ENCODE results near the gene SLC35F1.
"Not testable (repeated sequence)": the region's sequence is repeated elsewhere in the genome, so short reads cannot be mapped to it uniquely, and the experiment has no call there.

SLC35F1 gene

DNA sequence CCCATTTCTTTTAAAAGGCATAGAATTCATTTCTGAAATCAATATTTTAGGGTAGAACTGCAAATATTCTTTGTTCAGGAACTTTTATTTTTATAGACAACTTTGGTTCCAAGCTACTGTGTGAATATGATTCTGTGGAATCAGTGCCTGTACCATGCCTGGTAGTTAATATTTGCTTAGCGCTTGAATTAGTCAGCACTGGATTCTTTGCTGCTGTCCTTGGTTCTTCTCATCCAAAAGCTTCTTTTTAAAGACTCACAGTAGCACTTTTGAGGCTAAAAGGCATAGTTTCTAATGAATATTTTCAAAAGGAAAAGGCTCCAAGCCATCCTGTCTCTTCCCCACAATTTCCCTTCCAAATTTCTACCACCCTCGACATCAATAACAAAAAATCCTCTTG lies 109.5 kb downstream of the SLC35F1 start:
- no peak for DNase-seq

DNA sequence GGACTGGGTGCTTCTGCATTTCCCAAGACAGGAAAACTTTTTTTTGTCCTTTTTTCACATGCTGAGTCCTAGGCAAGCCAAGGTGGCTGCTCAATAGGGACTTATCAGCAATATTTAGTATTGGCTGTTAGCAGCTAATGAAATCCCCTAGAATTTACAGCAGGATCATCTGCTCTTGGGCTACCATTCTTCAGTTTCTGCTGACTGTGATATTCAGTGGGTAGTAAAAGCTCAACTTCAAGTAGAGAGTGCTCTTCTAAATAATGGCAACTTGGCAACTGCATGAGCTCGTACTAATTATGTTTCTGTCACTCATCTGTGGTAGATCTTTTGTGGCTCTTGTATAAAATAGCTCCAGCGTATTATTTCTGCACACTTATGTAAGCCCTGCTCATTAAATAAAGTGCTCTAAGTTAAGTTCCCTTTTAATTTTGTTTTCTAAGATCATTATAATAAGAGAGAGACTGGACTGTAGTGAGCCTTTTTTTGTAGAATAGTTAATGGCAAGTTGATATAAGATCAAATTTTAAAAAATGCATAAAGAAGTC lies 110.3 kb downstream of the SLC35F1 start:
- no peak for DNase-seq

DNA sequence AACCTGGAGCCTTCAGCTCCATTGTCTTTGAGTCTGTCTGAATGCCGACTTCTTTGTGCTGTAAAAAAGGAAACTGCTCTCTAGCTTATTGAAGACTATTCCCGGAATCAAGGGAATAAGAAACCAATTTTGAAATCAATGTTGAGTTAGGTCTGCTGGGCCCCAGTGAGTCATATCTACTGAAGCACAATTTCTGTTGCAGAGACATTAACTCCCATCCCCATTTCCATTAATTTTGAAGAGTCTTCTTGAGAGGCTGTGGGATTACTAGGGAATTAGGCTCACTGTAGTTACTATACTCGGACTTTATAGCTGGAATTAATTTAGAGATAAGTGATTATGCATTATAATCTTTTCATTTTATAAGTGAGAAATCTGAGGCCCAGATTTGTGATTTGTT lies 116.7 kb downstream of the SLC35F1 start:
- DNase-seq: no peak

DNA sequence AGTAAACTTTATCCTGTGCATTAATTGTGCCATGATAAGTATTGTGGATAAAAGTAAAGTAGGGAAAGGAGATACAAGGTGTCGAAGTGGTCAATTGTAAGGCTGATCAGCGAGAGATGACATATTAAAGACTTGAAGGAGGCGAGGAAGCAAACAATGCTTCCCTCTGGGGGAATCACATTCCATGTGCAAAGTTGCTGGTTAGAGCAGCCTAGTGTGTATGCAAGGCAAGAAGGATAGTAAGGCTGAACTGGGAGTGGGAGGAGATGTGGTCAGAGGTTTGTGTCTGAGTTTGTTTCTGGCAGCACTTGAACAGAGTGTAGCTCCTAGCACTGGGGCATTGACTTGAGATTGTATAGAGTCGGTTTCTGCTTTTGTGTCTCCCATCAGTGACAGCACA lies 122.9 kb downstream of the SLC35F1 start:
- no peak for DNase-seq

DNA sequence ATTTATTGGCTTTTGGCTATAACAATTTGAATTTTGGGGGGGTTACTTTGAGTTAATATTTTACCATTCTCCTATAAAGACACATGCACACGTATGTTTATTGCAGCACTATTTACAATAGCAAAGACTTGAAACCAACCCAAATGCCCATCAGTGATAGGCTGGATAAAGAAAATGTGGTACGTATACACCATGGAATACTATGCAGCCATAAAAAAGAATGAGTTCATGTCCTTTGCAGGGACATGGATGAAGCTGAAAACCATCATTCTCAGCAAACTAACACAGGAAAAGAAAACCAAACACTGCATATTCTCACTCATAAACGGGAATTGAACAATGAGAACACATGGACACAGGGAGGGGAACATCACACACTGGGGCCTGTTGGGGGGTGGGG lies 130.4 kb downstream of the SLC35F1 start:
- DNase-seq: not testable (repeated sequence)

DNA sequence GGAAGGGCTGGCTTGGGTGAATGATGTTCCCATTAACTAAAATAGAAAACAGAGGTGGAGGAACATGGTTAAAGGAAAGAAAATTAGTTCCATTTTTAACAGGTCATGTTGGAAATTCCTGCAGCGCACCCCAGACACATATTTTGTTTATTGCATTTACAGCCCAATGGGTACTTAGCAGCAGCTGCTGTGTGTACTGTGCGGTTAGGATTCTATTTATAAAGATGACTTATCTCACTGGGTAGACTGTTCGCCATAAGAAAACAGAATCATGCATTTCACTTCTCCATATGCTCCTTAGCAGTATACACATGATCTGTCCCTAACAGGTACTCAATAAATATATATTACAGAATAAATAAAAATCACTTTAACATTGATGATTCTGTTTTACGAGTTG lies 135.8 kb downstream of the SLC35F1 start:
- DNase-seq: no peak

DNA sequence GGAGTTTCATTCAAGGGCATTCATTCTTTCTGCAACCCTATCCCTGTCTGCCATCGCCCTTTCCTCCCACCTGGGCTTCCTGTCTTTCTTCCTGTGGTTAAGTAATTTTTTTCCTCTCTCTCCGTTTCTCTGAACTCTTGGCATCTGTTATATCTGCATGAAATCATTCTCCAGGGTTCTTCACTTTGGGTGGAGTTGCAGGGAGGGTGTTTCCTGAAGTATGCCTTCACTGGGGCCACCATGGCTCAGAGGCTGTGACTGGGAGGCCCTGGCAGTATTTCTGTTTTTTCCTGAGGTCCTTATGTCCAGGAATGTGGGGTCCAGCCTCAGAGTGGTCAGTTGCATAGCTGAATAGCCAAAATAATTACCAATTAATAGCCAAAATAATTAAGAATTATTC lies 137.2 kb downstream of the SLC35F1 start:
- no peak for DNase-seq

DNA sequence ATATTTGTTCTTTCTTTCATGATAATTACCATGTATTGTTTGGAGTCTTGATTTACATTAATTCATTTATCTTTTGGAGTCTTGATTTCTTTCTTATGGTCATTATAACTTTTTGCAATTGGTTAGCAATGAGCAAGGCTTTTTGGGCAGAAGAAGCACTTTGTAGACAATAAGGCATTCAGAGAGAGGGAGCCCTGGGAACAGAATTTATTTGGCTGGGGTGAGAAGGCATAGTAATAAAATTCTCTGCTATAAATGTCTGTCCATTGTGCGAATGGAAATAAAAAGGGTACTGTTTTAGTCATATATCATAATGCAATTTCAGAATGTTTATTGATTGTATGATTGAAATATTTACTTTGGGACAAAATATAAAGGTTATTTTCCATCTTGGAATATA lies 147.0 kb downstream of the SLC35F1 start:
- no peak for DNase-seq

DNA sequence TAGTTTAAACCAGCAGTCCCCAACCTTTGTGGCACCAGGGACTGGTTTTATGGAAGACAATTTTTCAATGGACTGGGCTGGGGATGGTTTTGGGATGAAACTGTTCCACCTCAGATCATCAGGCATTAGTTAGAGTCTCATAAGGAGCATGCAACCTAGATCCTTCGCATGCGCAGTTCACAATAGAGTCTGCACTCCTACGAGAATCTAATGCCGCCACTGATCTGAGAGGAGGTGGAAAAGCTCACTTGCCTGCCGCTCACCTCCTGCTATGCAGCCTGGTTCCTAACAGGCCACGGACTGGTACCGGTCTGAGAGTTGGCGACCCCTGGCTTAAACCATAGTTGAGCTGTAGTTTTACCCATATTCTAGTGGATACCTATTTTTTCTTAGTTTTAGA lies 154.6 kb downstream of the SLC35F1 start:
- DNase-seq: no peak

DNA sequence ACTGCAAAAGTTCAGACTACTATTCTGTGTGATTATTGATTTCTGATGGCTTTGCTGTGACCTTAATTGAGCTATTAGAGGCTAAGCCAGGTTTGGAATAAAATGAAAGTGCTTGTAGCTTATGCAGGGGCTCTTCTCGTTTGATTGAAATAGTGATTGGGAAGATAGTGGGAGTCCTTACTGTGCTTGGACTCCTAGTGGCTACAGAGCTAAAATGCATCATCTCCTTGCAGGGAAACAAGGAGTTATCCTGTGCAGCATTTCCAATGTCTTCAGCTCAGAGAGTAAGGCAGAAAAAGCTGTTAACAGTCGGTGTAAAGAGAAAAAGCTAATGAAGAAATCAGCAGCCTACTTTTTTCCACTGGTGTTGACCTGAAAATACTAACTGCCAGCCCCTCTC lies 173.5 kb downstream of the SLC35F1 start:
- no peak for DNase-seq

DNA sequence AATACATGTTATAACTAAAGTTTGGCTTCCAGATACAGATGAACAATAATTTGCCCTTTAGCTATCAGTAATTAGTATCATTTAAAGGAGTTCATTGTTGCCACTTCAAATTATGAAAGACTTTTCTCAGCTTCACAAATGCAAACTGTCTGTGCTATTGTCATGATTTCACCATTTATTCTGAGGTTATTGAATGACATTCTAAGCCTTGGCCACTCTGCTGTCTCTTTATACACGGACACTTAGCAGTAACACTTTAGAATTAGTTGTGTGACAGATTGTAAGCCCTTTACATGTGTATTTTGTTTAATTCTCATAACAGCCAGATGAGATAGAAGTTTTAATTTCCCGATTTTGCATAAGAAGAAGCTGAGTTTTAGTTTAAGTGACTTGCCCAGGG lies 176.6 kb downstream of the SLC35F1 start:
- no peak for DNase-seq

DNA sequence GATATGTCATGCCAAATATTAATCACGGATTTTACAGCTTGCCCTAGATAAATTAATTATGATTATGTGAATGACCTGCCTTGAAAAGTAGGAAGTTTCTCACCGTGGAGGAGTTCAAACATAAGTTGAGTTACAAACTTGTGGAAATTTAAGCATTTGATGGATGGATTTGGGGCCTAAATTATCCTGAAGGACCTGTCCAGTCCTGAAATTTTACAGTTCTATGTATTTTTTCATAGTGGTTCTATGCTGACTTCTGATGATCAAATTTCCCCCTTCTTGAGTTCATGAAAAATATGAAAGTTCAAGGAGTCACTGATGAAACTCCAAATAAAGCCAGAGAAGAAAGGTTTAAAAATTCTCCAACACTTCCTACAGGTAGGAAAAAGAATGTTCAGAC lies 178.6 kb downstream of the SLC35F1 start:
- no peak for DNase-seq

DNA sequence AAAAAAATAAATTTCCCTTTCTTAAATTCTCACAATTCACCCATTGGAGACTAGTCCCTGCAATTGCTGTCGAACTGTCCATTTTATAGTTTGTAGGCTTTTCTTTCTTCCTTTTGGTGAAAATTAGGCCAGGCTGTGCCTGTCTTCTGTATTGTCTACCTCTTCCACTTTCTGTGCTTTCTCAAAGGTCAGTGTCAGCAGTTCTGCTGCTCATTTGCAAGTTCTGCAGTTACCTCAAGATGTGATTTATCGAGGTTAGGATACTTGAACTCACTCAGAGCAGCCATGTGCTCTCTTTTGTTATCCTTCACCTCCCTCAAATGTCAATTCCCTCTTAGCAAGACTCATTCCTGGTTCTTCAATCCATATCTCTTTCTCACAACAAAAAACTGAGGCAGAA lies 179.1 kb downstream of the SLC35F1 start:
- DNase-seq: no peak

DNA sequence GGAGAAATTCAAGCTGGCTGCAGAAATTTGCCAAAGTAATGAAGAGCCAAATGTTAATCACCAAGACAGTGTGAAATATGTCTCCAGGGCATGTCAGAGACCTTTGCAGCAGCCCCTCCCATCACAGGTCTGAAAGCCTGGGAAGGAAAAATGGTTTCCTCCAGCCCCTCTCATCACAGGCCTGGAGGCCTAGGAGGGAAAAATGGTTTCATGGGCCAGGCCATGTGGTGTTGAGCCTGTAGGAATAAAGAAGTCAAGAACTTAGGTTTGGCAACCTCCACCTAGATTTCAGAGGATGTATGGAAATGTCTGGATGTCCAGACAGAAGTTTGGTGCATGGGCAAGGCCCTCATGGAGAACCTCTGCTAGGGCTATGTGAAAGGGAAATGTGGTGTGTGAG lies 185.0 kb downstream of the SLC35F1 start:
- no peak for DNase-seq

DNA sequence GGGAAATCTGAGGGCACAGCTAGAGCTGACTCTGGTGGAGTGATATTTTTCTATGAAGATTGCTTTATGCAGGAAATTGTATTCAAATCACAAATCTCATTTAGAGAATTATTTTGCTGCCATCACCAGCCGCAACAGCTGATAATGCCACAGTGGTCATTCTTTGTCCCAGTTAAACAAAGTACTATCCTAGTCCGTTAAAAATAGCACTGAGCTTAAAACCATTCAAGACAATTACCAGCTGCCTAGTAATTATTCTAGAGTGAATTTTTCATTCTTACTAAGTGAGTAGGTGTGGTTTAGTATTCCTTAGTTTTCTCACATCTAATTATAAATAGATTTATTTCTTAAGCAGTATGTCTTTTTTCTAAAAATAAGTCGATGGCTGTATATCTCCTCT lies 190.5 kb downstream of the SLC35F1 start:
- DNase-seq: no peak

DNA sequence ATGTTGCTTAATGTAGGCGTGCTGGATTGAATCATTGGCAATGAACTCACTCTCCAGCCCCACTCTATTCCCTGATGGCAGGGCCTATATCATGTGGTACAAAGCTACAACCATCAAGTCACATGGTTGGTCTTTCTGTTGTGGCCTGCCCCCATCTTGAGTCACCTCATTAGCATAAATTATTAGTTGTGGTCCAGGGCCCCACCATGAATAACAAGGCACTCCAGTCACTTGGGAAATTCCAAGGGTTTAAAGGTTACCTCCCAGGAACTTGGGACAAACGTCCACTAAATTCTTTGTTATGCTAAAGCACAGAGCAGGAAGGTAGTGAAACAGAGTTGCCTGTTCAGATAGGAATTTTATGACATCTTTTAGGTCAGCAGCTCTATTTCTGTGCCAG lies 193.7 kb downstream of the SLC35F1 start:
- no peak for DNase-seq

DNA sequence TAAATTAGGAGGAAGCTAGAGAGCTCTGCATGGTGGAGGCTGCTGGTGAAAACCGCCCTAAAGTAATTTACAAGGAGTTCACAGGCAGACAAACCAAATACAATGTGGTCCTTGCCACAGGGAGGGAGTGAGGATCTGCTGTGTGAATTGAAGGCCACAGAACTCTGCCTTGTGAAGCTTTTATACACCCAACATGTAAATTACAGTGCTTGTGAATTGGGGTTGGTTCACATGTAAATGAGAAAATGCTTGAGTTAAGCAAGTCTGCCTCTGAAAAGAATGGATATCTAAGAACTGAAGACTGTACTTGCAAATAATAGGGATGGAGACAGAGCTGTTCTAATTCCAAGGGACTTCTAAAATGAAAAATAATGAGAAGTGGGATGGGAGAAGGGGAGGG lies 194.2 kb downstream of the SLC35F1 start:
- DNase-seq: no peak

DNA sequence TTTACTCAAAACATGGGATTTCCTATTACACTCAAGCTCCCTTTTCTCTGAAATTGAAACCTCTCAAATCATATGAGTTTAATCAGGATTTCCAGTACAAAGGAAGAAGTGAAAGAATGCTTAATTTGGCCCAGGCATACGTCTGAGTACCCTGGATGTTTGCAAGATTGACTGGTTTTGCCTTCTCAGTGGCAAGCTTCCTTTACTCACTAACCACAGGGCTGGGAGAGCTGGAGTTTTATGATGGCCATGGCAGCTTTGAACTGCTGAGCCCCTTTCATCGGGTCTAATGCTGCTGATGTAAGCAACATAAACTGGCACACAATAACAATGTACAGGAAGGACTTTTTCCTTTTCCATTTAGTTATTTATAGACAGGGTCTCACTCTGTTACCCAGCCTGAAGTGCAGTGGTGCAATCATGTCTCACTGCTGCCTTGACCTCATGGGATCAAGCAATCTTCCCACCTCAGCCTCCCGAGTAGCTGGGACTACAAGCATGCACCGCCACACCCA lies 194.8 kb downstream of the SLC35F1 start:
- DNase-seq: no peak

DNA sequence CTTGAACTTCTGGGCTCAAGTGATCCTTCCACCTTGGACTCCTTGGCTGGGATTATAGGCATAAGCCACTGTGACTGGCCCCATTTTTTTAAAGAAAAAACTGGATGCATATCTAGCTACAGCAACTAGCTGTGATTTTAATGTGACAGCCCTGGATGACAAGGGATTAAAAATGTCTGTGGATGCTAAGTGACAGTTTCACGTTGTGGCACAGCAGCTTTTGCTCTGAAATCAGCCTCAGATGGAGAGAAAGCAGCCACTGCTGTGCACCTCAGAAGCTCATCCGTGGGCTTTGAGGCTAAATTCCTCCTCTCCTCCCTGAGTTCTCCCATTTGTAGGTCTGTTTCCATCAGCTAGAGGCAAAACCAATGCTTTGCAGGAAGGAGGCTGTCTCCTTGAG lies 195.3 kb downstream of the SLC35F1 start:
- DNase-seq: no peak

DNA sequence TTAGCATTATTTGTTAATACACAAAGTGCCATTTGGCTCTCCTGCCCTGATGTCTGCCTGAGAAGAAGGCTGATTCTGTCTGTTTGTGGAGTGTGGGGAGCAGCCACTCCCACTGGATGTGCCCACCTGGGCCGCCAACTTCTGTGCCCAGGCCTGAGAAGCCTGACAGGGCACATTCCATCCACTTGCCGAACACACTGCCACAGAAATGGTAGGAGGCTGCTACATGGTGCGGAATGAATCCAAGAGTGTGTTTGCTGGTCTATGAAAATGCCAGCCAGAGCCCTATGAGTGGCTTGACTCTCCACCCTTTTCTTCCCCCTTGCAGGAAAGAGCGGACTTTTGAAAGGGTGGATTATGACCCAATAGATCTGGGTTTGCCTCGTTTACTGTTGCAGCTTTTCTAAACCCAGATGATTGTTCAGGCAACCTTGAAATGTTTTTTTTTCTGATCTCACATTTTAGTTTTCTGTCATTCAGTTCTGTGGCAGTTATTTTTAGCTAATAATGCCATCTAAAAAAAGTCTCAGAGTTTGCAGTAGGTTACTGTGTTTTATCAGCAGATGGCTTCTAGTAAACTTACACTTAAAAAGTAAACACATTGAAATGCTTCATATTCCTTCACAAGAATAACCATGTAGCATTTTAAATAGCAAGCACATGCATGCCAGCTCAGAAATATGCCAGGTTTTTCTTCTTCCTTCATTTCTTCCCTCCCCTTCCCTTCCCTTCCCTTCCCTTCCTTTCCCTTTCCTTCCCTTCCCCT lies 196.5 kb downstream of the SLC35F1 start:
- no peak for DNase-seq

DNA sequence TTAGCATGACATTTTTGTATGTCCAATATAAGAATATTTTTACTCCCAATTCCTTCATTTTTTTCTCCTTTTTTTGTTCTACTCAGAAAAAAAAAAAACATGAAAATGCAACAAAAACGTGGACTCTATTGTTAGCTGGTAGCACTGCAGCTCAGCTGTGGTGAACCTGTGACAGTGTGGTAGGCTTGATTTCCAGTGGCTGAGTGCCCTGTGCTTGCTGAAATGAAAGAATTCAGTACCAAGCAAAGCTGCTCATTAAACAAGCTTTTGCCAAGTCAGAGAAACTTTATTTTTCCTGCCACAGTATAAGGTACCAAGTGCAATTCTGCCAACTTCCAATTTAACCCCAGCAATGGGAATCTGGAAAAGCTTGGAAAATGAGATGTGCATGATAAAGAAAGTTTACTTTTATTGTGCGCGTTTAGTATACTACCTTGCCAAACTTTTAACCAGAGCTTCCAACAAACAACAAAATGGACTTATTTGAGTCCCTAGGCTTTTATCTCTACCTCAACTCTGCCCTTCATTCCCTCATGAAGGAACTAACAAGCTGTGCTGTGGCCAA lies 215.2 kb downstream of the SLC35F1 start:
- DNase-seq: no peak

DNA sequence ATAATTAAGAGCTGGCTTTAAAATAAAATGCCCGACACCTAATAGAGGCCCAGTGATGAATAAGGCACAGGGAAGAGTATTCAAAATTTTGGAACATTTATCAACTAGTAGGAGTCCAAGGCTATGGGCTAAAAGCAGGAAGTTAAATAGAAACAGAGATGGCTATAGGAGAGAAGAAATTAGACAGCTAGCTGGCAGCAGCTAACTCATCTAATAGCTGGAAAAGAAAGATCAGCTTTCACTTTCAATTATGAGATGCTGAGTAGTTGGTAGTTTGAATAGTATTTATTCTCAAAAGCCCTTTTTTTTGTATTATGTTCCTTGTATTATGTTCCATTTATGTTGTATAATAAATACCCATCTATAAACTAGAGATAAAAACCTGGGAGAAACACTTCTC lies 215.7 kb downstream of the SLC35F1 start:
- DNase-seq: no peak

DNA sequence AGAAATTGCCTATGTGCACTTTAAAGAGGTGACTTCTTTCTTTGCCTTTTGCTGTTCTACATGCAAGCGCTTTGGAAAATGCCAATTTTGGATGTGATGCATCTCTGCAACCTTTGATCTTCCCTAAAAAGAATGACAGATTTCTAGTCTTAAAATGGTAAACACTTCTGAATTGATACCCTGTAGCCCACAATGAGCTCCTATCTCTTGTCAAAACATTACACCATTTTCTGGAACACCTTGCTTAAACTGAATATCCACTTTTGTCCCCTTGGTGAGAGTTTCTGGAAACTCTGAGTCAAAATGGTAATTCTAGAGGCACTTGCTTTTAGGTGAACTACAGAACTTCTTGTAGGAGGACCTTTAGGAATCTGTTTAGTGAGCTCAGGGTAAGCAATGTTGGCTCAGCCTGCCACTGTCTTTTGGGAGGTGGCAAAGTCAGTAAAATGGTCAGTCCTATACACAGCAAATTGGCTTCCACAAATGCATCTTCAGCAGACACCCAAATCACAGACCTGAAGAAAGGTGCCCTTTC lies 216.5 kb downstream of the SLC35F1 start:
- DNase-seq: no peak

DNA sequence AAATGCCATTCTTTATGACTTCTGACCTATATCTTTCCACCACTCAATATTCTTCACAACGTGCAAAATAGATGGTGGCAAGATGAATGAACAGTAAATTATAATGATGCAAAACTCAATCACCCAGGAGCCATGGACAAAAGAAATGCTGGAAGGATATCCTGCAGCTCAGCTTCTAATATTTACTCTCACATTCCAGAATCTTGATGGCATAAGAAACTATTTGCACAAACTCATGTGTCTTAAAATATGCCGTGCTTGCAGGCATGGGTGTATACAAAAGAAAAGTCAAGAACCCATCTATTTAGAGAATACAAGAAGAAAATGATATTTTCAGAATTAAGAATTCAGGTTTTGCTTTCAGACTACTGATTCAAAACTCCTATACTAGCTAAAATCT lies 217.8 kb downstream of the SLC35F1 start:
- DNase-seq: no peak
